GM18907 (cell line): ENCODE measurements around the gene LIPC.

Experiments used
- ATAC-seq: cut with Tn5 transposase; IDR thresholded peaks from one replicate; pipeline ENCODE4 v1.9.1; 2021; ENCODE audit warnings: mild to moderate bottlenecking, moderate library complexity; ENCODE audit not compliant: unreplicated experiment

LIPC gene

GRCh38 chr15:58532126-58532525 lies 100.3 kb downstream of the LIPC start:
- no peak for ATAC-seq

- no peak for ATAC-seq
These were observed 102.8 kb downstream of the LIPC start for GRCh38 chr15:58534556-58534955.

GRCh38 chr15:58535337-58535736 lies 103.5 kb downstream of the LIPC start:
- ATAC-seq, result no peak

GRCh38 chr15:58535894-58536293 lies 104.1 kb downstream of the LIPC start:
- ATAC-seq, result no peak

GRCh38 chr15:58536414-58536813 lies 104.6 kb downstream of the LIPC start:
- ATAC-seq, result no peak

- no peak for ATAC-seq
These were observed 105.2 kb downstream of the LIPC start for GRCh38 chr15:58537033-58537432.

GRCh38 chr15:58538225-58538727 lies 106.5 kb downstream of the LIPC start:
- ATAC-seq, result no peak

- ATAC-seq, result no peak
These were observed 107.1 kb downstream of the LIPC start for GRCh38 chr15:58538901-58539300.

GRCh38 chr15:58539548-58539947 lies 107.8 kb downstream of the LIPC start:
- no peak for ATAC-seq

- no peak for ATAC-seq
These were observed 109.8 kb downstream of the LIPC start for GRCh38 chr15:58541410-58542087.

GRCh38 chr15:58543664-58544335 lies 112.0 kb downstream of the LIPC start:
- ATAC-seq, result no peak

- ATAC-seq, result no peak
These were observed 113.0 kb downstream of the LIPC start for GRCh38 chr15:58544756-58545155.

- no peak for ATAC-seq
These were observed 113.7 kb downstream of the LIPC start for GRCh38 chr15:58545307-58546065.

- no peak for ATAC-seq
These were observed 114.3 kb downstream of the LIPC start for GRCh38 chr15:58546066-58546591.

GRCh38 chr15:58546635-58547627 lies 115.1 kb downstream of the LIPC start:
- no peak for ATAC-seq

- ATAC-seq, result no peak
These were observed 116.0 kb downstream of the LIPC start for GRCh38 chr15:58547628-58548307.

GRCh38 chr15:58548308-58549012 lies 116.7 kb downstream of the LIPC start:
- ATAC-seq, result no peak

- no peak for ATAC-seq
These were observed 117.4 kb downstream of the LIPC start for GRCh38 chr15:58549013-58549784.

- ATAC-seq, result no peak
These were observed 117.9 kb downstream of the LIPC start for GRCh38 chr15:58549785-58550074.
